NOMO-1 treated with DMSO at 0.1 percent for 48 hours (cell line): Measurements from ENCODE around the gene ANKRD13C.
"Not testable (repeated sequence)": the region's sequence is repeated elsewhere in the genome, so short reads cannot be mapped to it uniquely, and the experiment has no call there.

Source experiments
- DNase-seq: peaks from one replicate; lab custom pipeline; 2025; ENCODE audit not compliant: unreplicated experiment; lab: John Stamatoyannopoulos, UW

The ANKRD13C gene

GRCh38 chr1:70360321-70360720, 5.8 kb upstream of the ANKRD13C start:
- no peak for DNase-seq

GRCh38 chr1:70358921-70359564, 4.5 kb upstream of the ANKRD13C start:
- DNase-seq: no peak

- peak; percentile 84 for DNase-seq
These were observed 1.4 kb upstream of the ANKRD13C start for GRCh38 chr1:70355920-70356319.

GRCh38 chr1:70355111-70355407, 537 bp upstream of the ANKRD13C start:
- no peak for DNase-seq

- DNase-seq: no peak
These were observed 756 bp downstream of the ANKRD13C start for GRCh38 chr1:70353601-70354331.

- DNase-seq: no peak
These were observed 1.5 kb downstream of the ANKRD13C start for GRCh38 chr1:70353044-70353443.

- DNase-seq: not testable (repeated sequence)
These were observed 4.7 kb downstream of the ANKRD13C start for GRCh38 chr1:70349799-70350198.

GRCh38 chr1:70348399-70349165, 5.9 kb downstream of the ANKRD13C start:
- DNase-seq: no peak

GRCh38 chr1:70339644-70340043, 14.9 kb downstream of the ANKRD13C start:
- not testable (repeated sequence) for DNase-seq

GRCh38 chr1:70336050-70336449, 18.5 kb downstream of the ANKRD13C start:
- DNase-seq: no peak

GRCh38 chr1:70334436-70334835, 20.1 kb downstream of the ANKRD13C start:
- no peak for DNase-seq

- no peak for DNase-seq
These were observed 21.3 kb downstream of the ANKRD13C start for GRCh38 chr1:70333245-70333644.

- no peak for DNase-seq
These were observed 22.6 kb downstream of the ANKRD13C start for GRCh38 chr1:70331962-70332361.

GRCh38 chr1:70327306-70328076, 27.0 kb downstream of the ANKRD13C start:
- DNase-seq: no peak

- DNase-seq: no peak
These were observed 29.8 kb downstream of the ANKRD13C start for GRCh38 chr1:70324683-70325082.

GRCh38 chr1:70319750-70320149, 34.8 kb downstream of the ANKRD13C start:
- DNase-seq: no peak

- no peak for DNase-seq
These were observed 36.3 kb downstream of the ANKRD13C start for GRCh38 chr1:70318191-70318590.

GRCh38 chr1:70317087-70317486, 37.4 kb downstream of the ANKRD13C start:
- no peak for DNase-seq

GRCh38 chr1:70315782-70316181, 38.7 kb downstream of the ANKRD13C start:
- DNase-seq: no peak

GRCh38 chr1:70314706-70315304, 39.7 kb downstream of the ANKRD13C start:
- DNase-seq: no peak

GRCh38 chr1:70311369-70311768, 43.2 kb downstream of the ANKRD13C start:
- no peak for DNase-seq
